GM12878 (cell line): ENCODE results near the gene TRDN. TPM values are rescaled to one million over a fixed set of nuclear protein-coding genes. Genes with fewer than 3 reads are reported as not detected.

ENCODE experiments used
- ATAC-seq: fragments of 200-7000 bp; cut with Tn5 transposase; 3 replicates; pipeline ENCODE4 v1.9.1; 2020; ENCODE audit warnings: mild to moderate bottlenecking, moderate library complexity
- BruUV-seq: library from RNA; stranded (reverse); fragments of 400-500 nt; replicated peaks from 2 replicates; lab custom pipeline; 2021; lab: Mats Ljungman, UMichigan
- CTCF ChIA-PET: fragments of 300-600 bp; sonication (Branson Sonifier 250); formaldehyde crosslinking; extraction: SDS; loops from one replicate; lab custom pipeline; 2021; ENCODE audit warnings: inconsistent platforms; lab: Yijun Ruan, JAX
- POLR2A ChIA-PET: fragments of 350-600 bp; formaldehyde crosslinking; extraction: SDS; loops from one replicate; lab custom pipeline; 2021; ENCODE audit warnings: inconsistent platforms; lab: Charles Lee
- RAD21 ChIA-PET: fragments of 300-600 bp; sonication (Branson Sonifier 250); formaldehyde crosslinking; loops from one replicate; lab custom pipeline; 2023; ENCODE audit warnings: antibody characterized with exemption; ENCODE audit not compliant: unreplicated experiment; lab: Charles Lee
- SMC1A ChIA-PET: fragments of 300-600 bp; sonication (Branson Sonifier 250); formaldehyde crosslinking; loops from one replicate; lab custom pipeline; 2023; ENCODE audit not compliant: unreplicated experiment, uncharacterized antibody; lab: Charles Lee
- DNase-seq: peaks from one replicate; pipeline ENCODE4 v3.0.0-alpha.2; 2011; ENCODE audit warnings: low read depth, low spot score
- FAIRE-seq: peaks from 3 replicates; lab custom pipeline; 2011; peaks lifted over from hg19 to GRCh38; lab: Jason Lieb, UNC
- H2AFZ ChIP-seq: 2 replicates; pipeline ENCODE4 v1.6.0; 2011; ENCODE audit warnings: low read depth, low read length, control low read depth; ENCODE audit not compliant: control insufficient read depth
- H3K27ac ChIP-seq: 2 replicates; pipeline ENCODE4 v1.5.1; 2011; ENCODE audit warnings: control low read depth; ENCODE audit not compliant: control insufficient read depth, insufficient read depth
- H3K27me3 ChIP-seq, 2 experiments: replicated peaks in 1 of 2; 2 replicates each; pipeline versions ENCODE4 v1.6.0 to v1.6.1; 2011; ENCODE audit warnings: low read length in 1 of 2; ENCODE audit not compliant: control insufficient read depth in 2 of 2, insufficient read depth in 2 of 2
- H3K36me3 ChIP-seq, 2 experiments: 2 replicates each; pipeline ENCODE4 v1.5.1; 2011; ENCODE audit warnings: low read length in 1 of 2; ENCODE audit not compliant: control insufficient read depth in 2 of 2, insufficient read depth in 2 of 2
- H3K4me1 ChIP-seq: 2 replicates; pipeline ENCODE4 v1.6.1; 2011; ENCODE audit warnings: mild to moderate bottlenecking, low read length, moderate library complexity, mixed read lengths; ENCODE audit not compliant: control insufficient read depth, insufficient read depth
- H3K4me2 ChIP-seq: 2 replicates; pipeline ENCODE4 v1.6.0; 2011; ENCODE audit warnings: control low read depth; ENCODE audit not compliant: control insufficient read depth, insufficient read depth
- H3K4me3 ChIP-seq: fragments of 200-600 bp; sonication (generic); 2 replicates; pipeline ENCODE4 v1.5.1; 2016
- H3K79me2 ChIP-seq: 2 replicates; pipeline ENCODE4 v1.6.0; 2011; ENCODE audit warnings: low read length; ENCODE audit not compliant: control insufficient read depth, insufficient read depth
- H3K9ac ChIP-seq: 2 replicates; pipeline ENCODE4 v1.8.0; 2011; ENCODE audit warnings: low read length, control low read depth, mixed read lengths; ENCODE audit not compliant: control insufficient read depth, insufficient read depth
- H3K9me3 ChIP-seq: replicated peaks from 3 replicates; pipeline ENCODE4 v1.5.1; 2011; ENCODE audit warnings: mild to moderate bottlenecking, low read length; ENCODE audit not compliant: control insufficient read depth, insufficient read depth
- H4K20me1 ChIP-seq: 2 replicates; pipeline ENCODE4 v1.6.0; 2011; ENCODE audit not compliant: control insufficient read depth, insufficient read depth
- BHLHE40 ChIP-seq, 2 experiments: fragments of 450-650 bp in 1 of 2; IDR thresholded peaks; 2 replicates each; pipeline ENCODE4 v1.6.1; 2011 to 2017; ENCODE audit warnings: low read depth in 2 of 2, borderline replicate concordance in 1 of 2, improper control_type of control experiment in 1 of 2, low read length in 1 of 2, mild to moderate bottlenecking in 1 of 2
- EED ChIP-seq: sonication (generic); IDR thresholded peaks from 2 replicates; pipeline ENCODE4 v1.6.1; 2016; ENCODE audit warnings: antibody characterized with exemption, low read depth
- ETV6 ChIP-seq, 2 experiments: fragments of 450-650 bp in 1 of 2; IDR thresholded peaks in 1 of 2; conservative IDR thresholded peaks in 1 of 2; 2 replicates each; pipeline ENCODE4 v1.6.1; 2014; ENCODE audit warnings: antibody characterized with exemption in 1 of 2, borderline replicate concordance in 1 of 2, low read depth in 1 of 2, mild to moderate bottlenecking in 1 of 2, moderate library complexity in 1 of 2
- GATAD2B ChIP-seq: fragments of 450-650 bp; conservative IDR thresholded peaks from 2 replicates; pipeline ENCODE4 v1.6.1; 2017; ENCODE audit warnings: low read depth, mild to moderate bottlenecking, moderate library complexity
- ZBED1 ChIP-seq: IDR thresholded peaks from 2 replicates; pipeline ENCODE4 v1.6.1; 2016; ENCODE audit warnings: borderline replicate concordance
- WGBS: methylation state at CpG from one replicate; pipeline ENCODE4 v1.1.6; 2016; ENCODE audit warnings: low lambda C conversion rate; ENCODE audit not compliant: insufficient replicate concordance, insufficient coverage; ENCODE audit errors: missing lambda C conversion rate; 5-methylcytosine and 5-hydroxymethylcytosine counted together
- in situ Hi-C: fragments of 300-500 bp; cut with MboI; formaldehyde crosslinking; loops from 9 replicates; pipeline ENCODE4 v1.14.3; 2018; ENCODE audit warnings: mixed read lengths
- intact Hi-C: fragments of 100-400 bp; cut with micrococcal nuclease; formaldehyde crosslinking; loops from one replicate; pipeline ENCODE4 v1.14.2; 2022; ENCODE audit not compliant: unreplicated experiment
- polyA plus RNA-seq, 11 experiments: library from polyadenylated mRNA; depleted of rRNA in 4 of 11; unstranded in 6 of 11; stranded (reverse) in 5 of 11; fragments of >200 nt; fragmentation: Nextera tagmentation in 4 of 11; fragmentation: Illumina TruSeq in 1 of 11; extraction: Ambion mirVana in 4 of 11; extraction: Trizol in 1 of 11; gene quantifications; 1 replicate in 1 of 11; 2 replicates in 10 of 11; pipeline versions ENCODE4 v1.2.1 to v1.2.3, GENCODE V29; 2011 to 2016; ENCODE audit warnings: inconsistent platforms in 2 of 11, missing spikeins in 2 of 11, low read depth in 1 of 11
- total RNA-seq, 4 experiments: library from RNA; depleted of rRNA in 3 of 4; stranded (reverse); fragments of >200 nt in 3 of 4; fragmentation: Illumina TruSeq in 1 of 4; extraction: Trizol in 1 of 4; gene quantifications; 2 replicates each; pipeline versions ENCODE4 v1.2.1 to v1.2.3, GENCODE V29; 2013 to 2021
- TF ChIP-seq, protein P1 (sequence below): fragments of 450-650 bp; IDR thresholded peaks from 2 replicates; pipeline ENCODE4 v1.6.1; 2016; ENCODE audit warnings: mild to moderate bottlenecking, moderate library complexity, borderline replicate concordance
- TF ChIP-seq, protein P2 (sequence below): IDR thresholded peaks from 2 replicates; pipeline ENCODE4 v1.6.1; 2011; ENCODE audit warnings: borderline replicate concordance, low read depth, mild to moderate bottlenecking, moderate library complexity, low read length; ENCODE audit not compliant: insufficient read depth, poor library complexity, severe bottlenecking

The TRDN gene
- total and polyA plus RNA-seq, 10 of the 15 experiments (the other 5 are each of a cell fraction or from before 2014, with no cell fraction given), result not detected

DNA sequence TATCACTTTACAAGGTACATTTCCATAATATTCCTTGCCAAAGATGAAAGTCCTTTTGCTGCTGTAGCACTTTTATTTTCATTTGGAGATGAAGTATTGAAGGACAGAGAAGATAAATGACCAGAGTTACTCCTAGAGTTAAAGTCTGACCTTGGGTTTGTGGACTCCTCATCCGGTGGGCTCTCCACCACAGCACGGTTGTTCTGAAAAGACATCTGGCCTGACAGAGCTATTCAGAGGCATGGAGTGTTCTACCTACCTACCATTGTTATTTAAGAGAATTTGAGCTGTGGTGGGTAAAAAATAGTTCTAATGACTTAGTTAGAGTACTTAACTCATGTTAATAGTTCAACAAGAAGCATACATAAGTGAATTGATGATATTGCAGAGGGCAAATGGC, 422.3 kb downstream of the TRDN start:
- H3K36me3 ChIP-seq, result no peaks in the 10 kb centered on the region
- H4K20me1 ChIP-seq, result no peaks in the 10 kb centered on the region
- H3K4me3 ChIP-seq, result no peak overlapping the region
- TF ChIP-seq GATAD2B (no peak), ETV6 (conservative IDR thresholded peaks at IDR 0.05 in 1 of 2, IDR thresholded peaks at IDR 0.05 in 1 of 2; ENCODE audit: borderline replicate concordance in 1 of 2, low read depth in 1 of 2) (no peak), ZBED1 (no peak), BHLHE40 (IDR thresholded peaks at IDR 0.05; ENCODE audit: borderline replicate concordance in 1 of 2, low read depth in 2 of 2, low read length in 1 of 2) (no peak), EED (no peak)
- TF ChIP-seq, protein P1, sequence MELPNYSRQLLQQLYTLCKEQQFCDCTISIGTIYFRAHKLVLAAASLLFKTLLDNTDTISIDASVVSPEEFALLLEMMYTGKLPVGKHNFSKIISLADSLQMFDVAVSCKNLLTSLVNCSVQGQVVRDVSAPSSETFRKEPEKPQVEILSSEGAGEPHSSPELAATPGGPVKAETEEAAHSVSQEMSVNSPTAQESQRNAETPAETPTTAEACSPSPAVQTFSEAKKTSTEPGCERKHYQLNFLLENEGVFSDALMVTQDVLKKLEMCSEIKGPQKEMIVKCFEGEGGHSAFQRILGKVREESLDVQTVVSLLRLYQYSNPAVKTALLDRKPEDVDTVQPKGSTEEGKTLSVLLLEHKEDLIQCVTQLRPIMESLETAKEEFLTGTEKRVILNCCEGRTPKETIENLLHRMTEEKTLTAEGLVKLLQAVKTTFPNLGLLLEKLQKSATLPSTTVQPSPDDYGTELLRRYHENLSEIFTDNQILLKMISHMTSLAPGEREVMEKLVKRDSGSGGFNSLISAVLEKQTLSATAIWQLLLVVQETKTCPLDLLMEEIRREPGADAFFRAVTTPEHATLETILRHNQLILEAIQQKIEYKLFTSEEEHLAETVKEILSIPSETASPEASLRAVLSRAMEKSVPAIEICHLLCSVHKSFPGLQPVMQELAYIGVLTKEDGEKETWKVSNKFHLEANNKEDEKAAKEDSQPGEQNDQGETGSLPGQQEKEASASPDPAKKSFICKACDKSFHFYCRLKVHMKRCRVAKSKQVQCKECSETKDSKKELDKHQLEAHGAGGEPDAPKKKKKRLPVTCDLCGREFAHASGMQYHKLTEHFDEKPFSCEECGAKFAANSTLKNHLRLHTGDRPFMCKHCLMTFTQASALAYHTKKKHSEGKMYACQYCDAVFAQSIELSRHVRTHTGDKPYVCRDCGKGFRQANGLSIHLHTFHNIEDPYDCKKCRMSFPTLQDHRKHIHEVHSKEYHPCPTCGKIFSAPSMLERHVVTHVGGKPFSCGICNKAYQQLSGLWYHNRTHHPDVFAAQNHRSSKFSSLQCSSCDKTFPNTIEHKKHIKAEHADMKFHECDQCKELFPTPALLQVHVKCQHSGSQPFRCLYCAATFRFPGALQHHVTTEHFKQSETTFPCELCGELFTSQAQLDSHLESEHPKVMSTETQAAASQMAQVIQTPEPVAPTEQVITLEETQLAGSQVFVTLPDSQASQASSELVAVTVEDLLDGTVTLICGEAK, result no peak
- TF ChIP-seq, protein P2, sequence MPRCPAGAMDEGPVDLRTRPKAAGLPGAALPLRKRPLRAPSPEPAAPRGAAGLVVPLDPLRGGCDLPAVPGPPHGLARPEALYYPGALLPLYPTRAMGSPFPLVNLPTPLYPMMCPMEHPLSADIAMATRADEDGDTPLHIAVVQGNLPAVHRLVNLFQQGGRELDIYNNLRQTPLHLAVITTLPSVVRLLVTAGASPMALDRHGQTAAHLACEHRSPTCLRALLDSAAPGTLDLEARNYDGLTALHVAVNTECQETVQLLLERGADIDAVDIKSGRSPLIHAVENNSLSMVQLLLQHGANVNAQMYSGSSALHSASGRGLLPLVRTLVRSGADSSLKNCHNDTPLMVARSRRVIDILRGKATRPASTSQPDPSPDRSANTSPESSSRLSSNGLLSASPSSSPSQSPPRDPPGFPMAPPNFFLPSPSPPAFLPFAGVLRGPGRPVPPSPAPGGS, result no peak
- DNase-seq, result no peak
- no peaks in the 10 kb centered on the region for H3K27me3 ChIP-seq
- SMC1A ChIA-PET, result interaction anchor here (0.7 to 1.3 kb wide), 2 partner anchors 11 to 345 kb away, joined by 3 to 6 read pairs; no protein-coding TSS in a partner anchor
- no peak overlapping the region for H2AFZ ChIP-seq
- WGBS, result 38% methylated on average over 2 of the region's 2 CpGs
- H3K4me2 ChIP-seq, result no peak overlapping the region
- intact Hi-C loops, result no loop called here
- no peaks in the 10 kb centered on the region for H3K4me1 ChIP-seq
- no peak overlapping the region for H3K9ac ChIP-seq
- no peaks in the 10 kb centered on the region for H3K79me2 ChIP-seq
- FAIRE-seq, result no peak
- in situ Hi-C loops, result no loop called here
- no peak for ATAC-seq
- POLR2A ChIA-PET, result no interaction called here
- CTCF ChIA-PET, result interaction anchor here (1.3 to 1.4 kb wide), 2 partner anchors 11 to 345 kb away, joined by 3 to 4 read pairs; no protein-coding TSS in a partner anchor
- RAD21 ChIA-PET, result no interaction called here
- H3K9me3 ChIP-seq, result no peaks in the 10 kb centered on the region
- BruUV-seq, result no TSS peak
- no peak overlapping the region for H3K27ac ChIP-seq
